Subcutaneous adipose tissue (tissue), 4 donors: ENCODE results near the gene NUP35. TPM values are rescaled to one million over a fixed set of nuclear protein-coding genes. Genes with fewer than 3 reads are reported as not detected.

Experiments
- total RNA-seq, 4 donors: library from RNA; depleted of rRNA; stranded (reverse); fragments of >200 nt; gene quantifications; one replicate each; pipeline ENCODE4 v1.1.0, GENCODE V29; 2016
- TF ChIP-seq, protein P1 (sequence below): fragments of 450-650 bp; IDR thresholded peaks from one replicate; pipeline ENCODE4 v1.5.1; 2016; ENCODE audit warnings: low read depth, mild to moderate bottlenecking, control low read depth, antibody characterized with exemption, moderate library complexity

NUP35 gene
- total RNA-seq, 4 donors from 2014 or later, result 5.8 to 21.5 (median 10.9) TPM

DNA sequence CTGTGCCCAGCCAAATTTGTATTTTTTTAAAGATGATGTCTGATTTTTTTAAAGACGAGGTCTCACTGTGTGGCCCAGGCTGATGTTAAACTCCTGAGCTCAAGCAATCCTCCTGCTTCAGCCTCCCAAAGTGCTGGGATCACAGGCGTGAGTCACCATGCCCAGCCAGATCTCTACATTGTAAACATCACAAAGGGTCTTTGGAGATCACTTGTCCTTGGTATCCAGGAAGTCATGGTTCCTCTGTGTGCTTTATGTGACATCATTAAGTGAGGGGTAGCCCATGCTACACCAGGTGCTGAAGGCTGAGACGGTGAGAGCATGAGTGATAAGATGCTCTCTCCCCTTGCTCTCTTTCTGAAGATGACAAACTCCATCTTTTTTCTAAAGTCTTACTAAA is 7.0 kb upstream of the NUP35 start:
- TF ChIP-seq, protein P1, sequence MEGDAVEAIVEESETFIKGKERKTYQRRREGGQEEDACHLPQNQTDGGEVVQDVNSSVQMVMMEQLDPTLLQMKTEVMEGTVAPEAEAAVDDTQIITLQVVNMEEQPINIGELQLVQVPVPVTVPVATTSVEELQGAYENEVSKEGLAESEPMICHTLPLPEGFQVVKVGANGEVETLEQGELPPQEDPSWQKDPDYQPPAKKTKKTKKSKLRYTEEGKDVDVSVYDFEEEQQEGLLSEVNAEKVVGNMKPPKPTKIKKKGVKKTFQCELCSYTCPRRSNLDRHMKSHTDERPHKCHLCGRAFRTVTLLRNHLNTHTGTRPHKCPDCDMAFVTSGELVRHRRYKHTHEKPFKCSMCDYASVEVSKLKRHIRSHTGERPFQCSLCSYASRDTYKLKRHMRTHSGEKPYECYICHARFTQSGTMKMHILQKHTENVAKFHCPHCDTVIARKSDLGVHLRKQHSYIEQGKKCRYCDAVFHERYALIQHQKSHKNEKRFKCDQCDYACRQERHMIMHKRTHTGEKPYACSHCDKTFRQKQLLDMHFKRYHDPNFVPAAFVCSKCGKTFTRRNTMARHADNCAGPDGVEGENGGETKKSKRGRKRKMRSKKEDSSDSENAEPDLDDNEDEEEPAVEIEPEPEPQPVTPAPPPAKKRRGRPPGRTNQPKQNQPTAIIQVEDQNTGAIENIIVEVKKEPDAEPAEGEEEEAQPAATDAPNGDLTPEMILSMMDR, result no peak

DNA sequence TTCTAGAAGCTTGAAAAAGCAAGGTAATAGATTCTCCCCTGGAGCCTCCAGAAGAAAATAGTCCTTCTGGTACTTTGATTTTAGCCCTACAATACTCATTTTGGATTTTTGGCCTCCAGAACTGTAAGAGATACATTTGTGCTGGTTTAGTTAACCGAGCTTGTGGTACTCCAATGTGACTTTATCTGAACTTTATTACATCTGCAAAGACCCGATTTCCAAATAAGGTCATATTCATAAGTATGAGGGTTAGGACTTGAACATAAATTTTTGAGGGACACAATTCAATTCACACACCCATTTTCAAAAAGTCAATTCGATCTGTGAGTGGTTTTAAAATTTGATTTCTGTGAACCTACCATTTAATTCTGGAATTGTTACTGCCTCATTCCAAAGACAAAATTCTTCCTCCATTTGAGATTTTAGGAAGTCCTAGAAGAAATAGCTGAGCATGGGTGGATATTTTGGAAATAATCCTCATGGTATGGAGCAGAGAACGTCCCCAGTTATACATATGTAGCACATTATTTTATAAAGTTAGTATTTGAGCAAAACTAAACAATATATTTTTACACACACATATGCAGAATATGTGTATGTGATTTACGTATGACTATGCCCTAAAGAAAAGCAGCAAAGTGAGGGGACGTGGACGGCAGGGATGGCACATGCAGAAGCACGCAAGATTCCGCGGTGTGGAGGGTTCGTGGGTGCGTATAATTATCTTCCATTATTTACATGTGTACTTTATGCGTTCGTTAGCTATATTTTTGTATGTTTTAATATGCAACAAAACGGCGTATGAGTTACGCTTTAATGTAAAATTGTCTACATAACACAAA is 905 bp upstream of the NUP35 start:
- TF ChIP-seq, protein P1, result no peak

- TF ChIP-seq, protein P1, result no peak
These were observed 353 bp upstream of the NUP35 start for GRCh38 chr2:183123959-183124221.

GRCh38 chr2:183124957-183125255 is 663 bp downstream of the NUP35 start:
- TF ChIP-seq, protein P1, result no peak

DNA sequence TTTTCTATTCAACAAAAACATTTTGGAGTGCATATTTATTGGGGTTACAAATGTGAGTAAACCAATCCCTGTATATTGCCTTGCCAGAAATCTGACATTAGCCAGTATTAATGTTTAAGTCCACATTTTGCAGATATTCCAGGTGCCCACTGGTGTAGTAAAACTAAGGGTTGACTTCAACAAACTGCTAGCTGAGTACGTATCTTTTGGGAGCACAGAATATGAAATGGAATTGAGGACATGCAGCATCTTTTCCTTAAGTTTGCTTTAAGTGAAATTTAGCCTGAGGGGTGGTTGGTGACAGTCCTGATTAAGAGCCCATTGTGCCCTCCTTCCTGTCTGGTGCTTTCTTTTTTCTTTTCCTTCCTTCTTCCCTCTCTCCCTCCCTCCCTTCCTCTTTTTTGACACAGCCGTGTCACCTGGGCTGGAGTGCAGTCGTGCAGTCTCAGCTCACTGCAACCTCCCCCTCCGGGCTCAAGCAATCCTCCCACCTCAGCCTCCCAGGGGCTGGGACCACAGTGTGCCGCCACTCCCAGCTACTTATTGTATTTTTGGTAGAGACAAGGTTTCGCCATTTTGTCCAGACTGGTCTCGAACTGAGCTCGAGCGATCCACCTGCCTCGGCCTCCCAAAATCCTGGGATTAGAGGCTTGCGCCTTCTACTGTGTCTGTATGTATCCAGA is 1.6 kb downstream of the NUP35 start:
- TF ChIP-seq, protein P1, result no peak

DNA sequence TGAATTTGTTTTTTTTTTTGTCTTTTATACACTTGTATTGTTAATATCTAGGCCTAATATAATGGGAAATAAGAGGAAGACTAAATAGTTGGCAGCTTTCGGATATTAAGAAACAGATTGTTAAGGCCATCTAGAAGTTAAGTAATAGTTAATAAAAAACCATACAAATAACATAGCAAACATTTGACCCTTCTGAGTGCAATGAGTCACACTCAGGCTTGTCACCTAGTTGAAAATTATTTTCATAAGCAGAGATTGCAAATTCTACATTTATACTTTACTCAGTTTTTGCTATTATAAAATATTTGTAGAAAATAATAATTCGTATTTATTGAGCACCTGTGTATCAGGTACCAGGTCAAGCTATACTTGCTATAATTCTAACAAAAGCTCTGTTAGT is 2.4 kb downstream of the NUP35 start:
- TF ChIP-seq, protein P1, result no peak

- TF ChIP-seq, protein P1, result no peak
These were observed 9.8 kb downstream of the NUP35 start for GRCh38 chr2:183134016-183134415.
